Measurements from ENCODE around the gene USP14. TPM values are rescaled to one million over a fixed set of nuclear protein-coding genes. Genes with fewer than 3 reads are reported as not detected.

USP14 gene
- total RNA-seq = 37.1 and 98.8 TPM in 2 replicates

DNA sequence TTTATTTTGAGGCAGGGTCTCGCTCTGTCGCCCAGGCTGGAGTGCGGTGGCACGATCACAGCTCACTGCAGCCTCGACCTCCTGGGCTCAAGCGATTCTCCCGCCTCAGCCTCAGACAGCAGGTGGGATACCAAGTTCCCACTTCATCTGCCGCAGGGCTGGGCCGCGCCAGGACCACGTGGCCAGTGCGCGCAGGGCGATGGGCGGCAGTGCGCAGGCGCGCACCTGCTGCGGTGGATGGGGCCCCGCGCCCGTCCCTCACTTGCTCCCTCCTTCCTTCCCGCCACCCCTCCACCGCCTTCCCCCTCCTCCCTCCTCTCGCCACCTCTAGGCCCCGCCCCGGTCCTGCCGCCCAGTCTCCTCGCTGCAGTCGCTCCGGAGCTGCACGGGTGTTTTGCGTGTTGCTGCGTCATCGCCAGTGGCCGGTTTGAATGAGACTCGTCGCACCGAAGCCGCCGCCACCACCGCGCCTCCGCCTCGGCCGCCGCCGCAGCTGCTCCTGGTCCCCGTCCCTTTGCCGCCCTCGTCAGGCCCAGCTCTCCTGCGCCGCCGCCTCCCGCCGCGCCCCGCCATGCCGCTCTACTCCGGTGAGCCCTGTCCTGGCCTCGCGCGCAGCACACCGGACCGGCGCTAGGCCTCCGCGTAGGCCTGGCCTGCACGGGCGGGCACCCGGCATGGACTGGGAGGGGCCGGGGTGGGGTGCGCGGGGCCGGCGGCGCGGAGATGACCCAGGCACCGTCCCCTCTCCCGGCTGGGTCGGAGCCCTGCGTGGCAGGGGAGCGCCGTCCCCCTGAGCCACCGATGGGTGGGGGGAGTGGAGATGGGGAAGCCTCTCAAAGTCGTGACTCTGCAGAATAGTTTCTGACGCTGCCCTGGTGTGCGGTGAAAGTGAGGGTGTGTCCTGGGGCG is at the start of gene USP14:
USP14 (plus strand) TSS at position 430 of the 909 bp plus-strand sequence; CDS start at position 572, 142 bp downstream.

Other genes with a start within 250 kb of the USP14 start
- not detected in 2 replicates for gene TUBB8B, start 108.9 kb upstream of the USP14 start, total RNA-seq
- gene THOC1, start 109.5 kb downstream of the USP14 start, total RNA-seq = 30.9 and 40.6 TPM in 2 replicates